ENCODE measurements around the gene THSD8. TPM values are rescaled to one million over a fixed set of nuclear protein-coding genes. Genes with fewer than 3 reads are reported as not detected.
"Not testable (repeated sequence)": the region's sequence is repeated elsewhere in the genome, so short reads cannot be mapped to it uniquely, and the experiment has no call there.

The THSD8 gene
- total and polyA plus RNA-seq, 12 donors: 1.8 to 8.6 (median 4.6) TPM; not detected in 4

- no peak overlapping the region for H3K4me3 ChIP-seq
- H3K4me1 ChIP-seq (replicated peaks in 1 of 2): peaks cover 7 to 18% of the 10 kb centered on the region in 2 donors
- intact Hi-C loops (cut with DNase I): loop anchor here (5.0 to 10.0 kb wide), 4 partner anchors 42 to 279 kb away; partner anchors contain the start of genes PRDX2 (in 1 of the 2) and THSD8 (in 1 of the 2)
- TF ChIP-seq POLR2A (IDR thresholded peaks at IDR 0.05): no peak
- TF ChIP-seq CTCF (IDR thresholded peaks at IDR 0.05): no peak
- no peaks in the 10 kb centered on the region for H3K9me3 ChIP-seq (replicated peaks in 1 of 3)
- H3K27me3 ChIP-seq: peaks cover 57% of the 10 kb centered on the region
- H3K36me3 ChIP-seq (replicated peaks in 1 of 2): no peaks in the 10 kb centered on the region
- H3K27ac ChIP-seq: no peak overlapping the region
- no peak for DNase-seq
- WGBS, 4 donors: 63 to 87% (median 79%) methylated on average over 3 of the region's 3 CpGs
Observed at GRCh38 chr19:12843999-12844732, 42.3 kb downstream of the THSD8 start.

- intact Hi-C loops (cut with DNase I): loop anchor here (10.0 kb wide), 2 partner anchors 82 to 282 kb away; no protein-coding TSS in a partner anchor
- H3K27ac ChIP-seq; H3K4me3 ChIP-seq; DNase-seq; H3K36me3 ChIP-seq (replicated peaks in 1 of 2); H3K9me3 ChIP-seq (replicated peaks in 1 of 3); H3K4me1 ChIP-seq (replicated peaks in 1 of 2): not testable (repeated sequence)
- WGBS, 4 donors: 70 to 82% (median 75%) methylated on average over 7 of the region's 7 CpGs
- peaks cover 34% of the 10 kb centered on the region for H3K27me3 ChIP-seq
Observed at GRCh38 chr19:12846613-12847012, 44.7 kb downstream of the THSD8 start.

- TF ChIP-seq CTCF (IDR thresholded peaks at IDR 0.05) (peak; percentile 85 to 100 (median 96)), POLR2A (IDR thresholded peaks at IDR 0.05) (no peak)
- Histone ChIP-seq H3K4me1 (replicated peaks in 1 of 2) (peaks cover 0 to 8% of the 10 kb centered on the region in 2 donors), H3K4me3 (peak overlapping the region in 1 of 4 donors; percentile 21), H3K9me3 (replicated peaks in 1 of 3) (no peaks in the 10 kb centered on the region), H3K36me3 (replicated peaks in 1 of 2) (no peaks in the 10 kb centered on the region), H3K27me3 (peaks cover 25% of the 10 kb centered on the region), H3K27ac (peak overlapping the region in 1 of 5 donors; percentile 52)
- DNase-seq: peak; percentile 85 to 95 (median 91)
- intact Hi-C loops (cut with DNase I): loop anchor here (10.0 kb wide), 2 partner anchors 83 to 283 kb away; no protein-coding TSS in a partner anchor
- WGBS, 4 donors: 10 to 37% (median 23%) methylated on average over 7 to 69 of the region's 69 CpGs
Observed at GRCh38 chr19:12847159-12848139, 45.6 kb downstream of the THSD8 start.

Small RNA genes lying within 50 kb of the gene (microRNA-seq; reads per million reads assigned to microRNA genes)
- 0 reads per million in 3 donors for gene MIR5684
- 0 reads per million in 3 donors for gene MIR6794

Small RNA genes lying within 50 kb of the gene (small RNA-seq; reads per million reads assigned to genes)
- gene MIR5684 (0 reads per million in 2 donors), gene MIR6794 (0 reads per million in 2 donors)

Other genes starting within 250 kb of the THSD8 start
- 10 to 100 TPM in 2 of 9 donors, 1 to 10 TPM in 7; 5.3 to 10.9 (median 6.8) TPM for gene ZNF490, start 191.3 kb upstream of the THSD8 start, total RNA-seq
- 1 to 10 TPM in 1 of 3 donors, under 1 TPM in 2; 0.34 to 2.6 (median 0.97) TPM for gene ZNF490, start 191.3 kb upstream of the THSD8 start, polyA plus RNA-seq
- 10 to 100 TPM in 7 of 9 donors, 1 to 10 TPM in 2; 6.9 to 33.4 (median 17.7) TPM for gene ZNF791, start 191.1 kb upstream of the THSD8 start, total RNA-seq
- gene ZNF791, start 191.1 kb upstream of the THSD8 start, polyA plus RNA-seq: 10 to 100 TPM in 1 of 3 donors, 1 to 10 TPM in 2; 6.0 to 21.9 (median 7.3) TPM
- gene MAN2B1, start 135.3 kb upstream of the THSD8 start, total RNA-seq: 100 to 1,000 TPM in 6 of 9 donors, 10 to 100 TPM in 3; 25.0 to 131 (median 111) TPM
- 100 to 1,000 TPM in 2 of 3 donors, 10 to 100 TPM in 1; 19.5 to 194 (median 152) TPM for gene MAN2B1, start 135.3 kb upstream of the THSD8 start, polyA plus RNA-seq
- gene WDR83, start 135.3 kb upstream of the THSD8 start, total RNA-seq: 10 to 100 TPM; 10.6 to 20.5 (median 13.9) TPM
- 10 to 100 TPM in 2 of 3 donors, 1 to 10 TPM in 1; 3.9 to 68.5 (median 56.1) TPM for gene WDR83, start 135.3 kb upstream of the THSD8 start, polyA plus RNA-seq
- gene DHPS, start 120.2 kb upstream of the THSD8 start, total RNA-seq: 100 to 1,000 TPM in 5 of 9 donors, 10 to 100 TPM in 4; 80.4 to 197 (median 121) TPM
- 100 to 1,000 TPM in 2 of 3 donors, 10 to 100 TPM in 1; 64.5 to 166 (median 137) TPM for gene DHPS, start 120.2 kb upstream of the THSD8 start, polyA plus RNA-seq
- gene GNG14, start 114.1 kb upstream of the THSD8 start, total RNA-seq: not detected
- not detected for gene GNG14, start 114.1 kb upstream of the THSD8 start, polyA plus RNA-seq
- 10 to 100 TPM in 5 of 9 donors, 1 to 10 TPM in 4; 6.9 to 14.7 (median 11.1) TPM for gene FBXW9, start 105.4 kb upstream of the THSD8 start, total RNA-seq
- gene FBXW9, start 105.4 kb upstream of the THSD8 start, polyA plus RNA-seq: 1 to 10 TPM; 2.1 to 6.8 (median 6.4) TPM
- gene TNPO2, start 78.1 kb upstream of the THSD8 start, total RNA-seq: 100 to 1,000 TPM in 2 of 9 donors, 10 to 100 TPM in 7; 24.5 to 104 (median 78.0) TPM
- 10 to 100 TPM; 43.4 to 99.2 (median 58.4) TPM for gene TNPO2, start 78.1 kb upstream of the THSD8 start, polyA plus RNA-seq
- 100 to 1,000 TPM; 125 to 423 (median 195) TPM for gene TRIR, start 67.4 kb upstream of the THSD8 start, total RNA-seq
- gene TRIR, start 67.4 kb upstream of the THSD8 start, polyA plus RNA-seq: 100 to 1,000 TPM; 162 to 405 (median 338) TPM
- 10 to 100 TPM; 75.3 to 97.7 (median 82.5) TPM for gene GET3, start 64.6 kb upstream of the THSD8 start, total RNA-seq
- 10 to 100 TPM; 50.3 to 74.1 (median 56.7) TPM for gene GET3, start 64.6 kb upstream of the THSD8 start, polyA plus RNA-seq
- gene BEST2, start 50.3 kb upstream of the THSD8 start, total RNA-seq: not detected
- gene BEST2, start 50.3 kb upstream of the THSD8 start, polyA plus RNA-seq: not detected
- 10 to 100 TPM; 10.2 to 38.3 (median 25.5) TPM for gene HOOK2, start 26.5 kb upstream of the THSD8 start, total RNA-seq
- gene HOOK2, start 26.5 kb upstream of the THSD8 start, polyA plus RNA-seq: 10 to 100 TPM in 2 of 3 donors, 1 to 10 TPM in 1; 6.3 to 99.7 (median 69.3) TPM
- 100 to 1,000 TPM in 8 of 9 donors, 10 to 100 TPM in 1; 46.9 to 594 (median 351) TPM for gene JUNB, start 10.6 kb upstream of the THSD8 start, total RNA-seq
- gene JUNB, start 10.6 kb upstream of the THSD8 start, polyA plus RNA-seq: 100 to 1,000 TPM in 2 of 3 donors, 1 to 10 TPM in 1; 4.2 to 291 (median 104) TPM
- gene PRDX2, start 269 bp upstream of the THSD8 start, total RNA-seq: 1,000 to 10,000 TPM in 3 of 9 donors, 100 to 1,000 TPM in 6; 597 to 1,660 (median 849) TPM
- gene PRDX2, start 269 bp upstream of the THSD8 start, polyA plus RNA-seq: 100 to 1,000 TPM; 146 to 957 (median 364) TPM
- gene RNASEH2A, start 4.5 kb downstream of the THSD8 start, total RNA-seq: 10 to 100 TPM in 1 of 9 donors, 1 to 10 TPM in 8; 2.8 to 11.5 (median 6.6) TPM
- gene RNASEH2A, start 4.5 kb downstream of the THSD8 start, polyA plus RNA-seq: 1 to 10 TPM; 1.8 to 4.3 (median 3.4) TPM
- gene RTBDN, start 32.5 kb downstream of the THSD8 start, total RNA-seq: 1 to 10 TPM in 3 of 9 donors, under 1 TPM in 1, not detected in 5; 0.23 to 5.2 (median 2.9) TPM
- gene RTBDN, start 32.5 kb downstream of the THSD8 start, polyA plus RNA-seq: 10 to 100 TPM in 1 of 3 donors, 1 to 10 TPM in 2; 2.0 to 16.4 (median 4.5) TPM
- 1 to 10 TPM in 8 of 9 donors, under 1 TPM in 1; 0.72 to 6.9 (median 3.0) TPM for gene MAST1, start 36.4 kb downstream of the THSD8 start, total RNA-seq
- 10 to 100 TPM in 1 of 3 donors, 1 to 10 TPM in 2; 1.3 to 29.6 (median 4.7) TPM for gene MAST1, start 36.4 kb downstream of the THSD8 start, polyA plus RNA-seq
- 10 to 100 TPM in 8 of 9 donors, 1 to 10 TPM in 1; 3.3 to 83.4 (median 53.8) TPM for gene DNASE2, start 79.4 kb downstream of the THSD8 start, total RNA-seq
- gene DNASE2, start 79.4 kb downstream of the THSD8 start, polyA plus RNA-seq: 10 to 100 TPM; 13.6 to 22.2 (median 17.9) TPM
- gene KLF1, start 85.1 kb downstream of the THSD8 start, total RNA-seq: under 1 TPM in 2 of 9 donors, not detected in 7; 0.23 to 0.83 TPM
- under 1 TPM in 1 of 3 donors, not detected in 2; 0.24 TPM for gene KLF1, start 85.1 kb downstream of the THSD8 start, polyA plus RNA-seq
- 10 to 100 TPM; 23.7 to 78.4 (median 35.3) TPM for gene GCDH, start 89.1 kb downstream of the THSD8 start, total RNA-seq
- gene GCDH, start 89.1 kb downstream of the THSD8 start, polyA plus RNA-seq: 10 to 100 TPM; 16.2 to 26.9 (median 22.5) TPM
- gene SYCE2, start 117.2 kb downstream of the THSD8 start, total RNA-seq: under 1 TPM in 2 of 9 donors, not detected in 7; 0.78 to 0.91 TPM
- gene SYCE2, start 117.2 kb downstream of the THSD8 start, polyA plus RNA-seq: under 1 TPM; 0.16 to 0.24 (median 0.20) TPM
- 100 to 1,000 TPM in 1 of 9 donors, 10 to 100 TPM in 8; 40.6 to 102 (median 55.0) TPM for gene FARSA, start 131.6 kb downstream of the THSD8 start, total RNA-seq
- gene FARSA, start 131.6 kb downstream of the THSD8 start, polyA plus RNA-seq: 10 to 100 TPM; 33.5 to 62.1 (median 36.0) TPM
- 1,000 to 10,000 TPM in 2 of 9 donors, 100 to 1,000 TPM in 7; 271 to 1,489 (median 656) TPM for gene CALR, start 136.5 kb downstream of the THSD8 start, total RNA-seq
- 1,000 to 10,000 TPM in 1 of 3 donors, 100 to 1,000 TPM in 2; 224 to 1,230 (median 336) TPM for gene CALR, start 136.5 kb downstream of the THSD8 start, polyA plus RNA-seq
- 100 to 1,000 TPM in 6 of 9 donors, 10 to 100 TPM in 3; 66.5 to 146 (median 111) TPM for gene RAD23A, start 143.8 kb downstream of the THSD8 start, total RNA-seq
- gene RAD23A, start 143.8 kb downstream of the THSD8 start, polyA plus RNA-seq: 100 to 1,000 TPM; 112 to 240 (median 206) TPM
- 100 to 1,000 TPM in 1 of 9 donors, 10 to 100 TPM in 8; 26.1 to 101 (median 48.5) TPM for gene GADD45GIP1, start 155.2 kb downstream of the THSD8 start, total RNA-seq
- gene GADD45GIP1, start 155.2 kb downstream of the THSD8 start, polyA plus RNA-seq: 100 to 1,000 TPM in 2 of 3 donors, 10 to 100 TPM in 1; 16.5 to 213 (median 183) TPM
- gene DAND5, start 167.5 kb downstream of the THSD8 start, total RNA-seq: 1 to 10 TPM in 5 of 9 donors, under 1 TPM in 4; 0.35 to 2.3 (median 1.1) TPM
- under 1 TPM; 0.27 to 0.34 (median 0.32) TPM for gene DAND5, start 167.5 kb downstream of the THSD8 start, polyA plus RNA-seq
- 10 to 100 TPM in 8 of 9 donors, 1 to 10 TPM in 1; 1.3 to 72.8 (median 32.2) TPM for gene NFIX, start 193.4 kb downstream of the THSD8 start, total RNA-seq
- gene NFIX, start 193.4 kb downstream of the THSD8 start, polyA plus RNA-seq: 10 to 100 TPM in 1 of 3 donors, 1 to 10 TPM in 2; 4.9 to 18.0 (median 9.4) TPM